Activated CD4-positive, alpha-beta T cell treated with anti-CD3 and anti-CD28 coated beads for 48 hours (primary cell): ENCODE measurements around the gene FKBP5.
A peak's percentile ranks its signal among the peaks of the same experiment; 100 is the strongest.
"Not testable (repeated sequence)": the region's sequence is repeated elsewhere in the genome, so short reads cannot be mapped to it uniquely, and the experiment has no call there.

Experiments
- DNase-seq: peaks from one replicate; pipeline ENCODE4 v3.0.0-alpha.2; 2020

Gene FKBP5

DNA sequence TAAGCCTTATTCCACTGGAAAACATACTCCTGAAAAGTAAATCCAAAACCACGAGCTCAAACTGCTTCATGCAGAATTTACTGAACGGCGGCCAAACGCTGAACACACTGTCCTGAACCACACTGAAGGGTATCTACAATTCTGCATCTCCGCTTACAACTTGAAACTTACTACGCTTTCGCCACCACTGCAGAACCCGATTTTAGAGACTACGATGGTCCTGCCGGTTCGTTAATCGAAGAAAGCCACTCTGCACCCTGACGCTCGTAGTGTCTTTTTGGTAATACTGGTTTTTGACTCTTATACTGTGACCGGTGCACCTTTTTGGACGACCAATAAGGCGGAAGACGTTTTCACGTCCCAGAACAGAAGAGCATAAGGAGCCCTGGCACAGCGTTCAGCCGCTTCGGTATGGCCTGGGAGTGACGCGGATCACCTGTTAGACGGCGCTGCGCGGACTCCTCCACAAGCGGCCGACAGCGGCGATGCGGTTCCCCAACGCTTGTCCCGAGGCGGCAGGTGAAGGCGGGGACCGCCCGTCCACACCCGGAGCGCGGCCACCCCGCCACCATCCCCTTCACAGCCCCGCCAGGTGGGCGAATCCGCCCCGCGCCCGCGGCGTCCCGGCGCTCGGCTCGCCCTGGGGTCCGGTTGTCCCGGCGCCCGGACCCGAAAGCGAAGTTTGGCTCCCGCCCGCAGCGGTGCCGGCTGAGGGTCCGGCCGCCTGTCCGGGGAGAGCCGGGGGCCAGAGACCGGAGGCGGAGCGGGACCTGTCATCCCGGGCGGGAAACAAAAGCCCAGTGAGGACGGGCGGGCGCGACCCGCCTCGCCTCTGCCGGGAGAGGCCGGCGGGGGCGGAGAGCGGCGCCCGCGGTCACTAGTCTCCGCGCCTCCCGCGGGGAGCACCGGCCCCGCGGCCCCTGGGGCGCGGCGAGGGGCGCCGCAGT is 784 bp downstream of the FKBP5 start:
- peak; percentile 77 for DNase-seq

GRCh38 chr6:35686873-35687555 is 1.7 kb downstream of the FKBP5 start:
- no peak for DNase-seq

- DNase-seq: no peak
Observed at GRCh38 chr6:35686436-35686835, 2.3 kb downstream of the FKBP5 start.

GRCh38 chr6:35683267-35683666 is 5.4 kb downstream of the FKBP5 start:
- no peak for DNase-seq

DNA sequence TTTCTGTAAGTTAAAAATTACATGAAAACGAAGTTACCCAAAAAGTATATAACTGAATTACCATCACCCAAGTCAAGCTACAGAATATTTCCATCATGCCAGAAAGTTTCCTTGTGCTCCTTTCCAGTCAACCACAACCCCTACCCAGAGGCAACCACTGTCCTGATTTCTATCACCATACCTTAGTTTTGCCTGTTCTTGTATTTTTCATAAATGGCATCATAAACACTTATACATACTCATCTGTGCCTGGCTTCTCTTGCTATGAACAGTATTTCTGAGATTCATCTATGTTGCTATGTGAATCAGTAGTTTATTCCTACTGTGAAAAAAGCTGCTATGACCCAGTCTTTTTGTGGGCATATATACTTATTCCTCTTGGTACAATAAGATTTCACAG is 7.4 kb downstream of the FKBP5 start:
- peak; percentile 46 for DNase-seq

GRCh38 chr6:35679399-35679798 is 9.3 kb downstream of the FKBP5 start:
- no peak for DNase-seq

- no peak for DNase-seq
Observed at GRCh38 chr6:35678814-35679213, 9.9 kb downstream of the FKBP5 start.

DNA sequence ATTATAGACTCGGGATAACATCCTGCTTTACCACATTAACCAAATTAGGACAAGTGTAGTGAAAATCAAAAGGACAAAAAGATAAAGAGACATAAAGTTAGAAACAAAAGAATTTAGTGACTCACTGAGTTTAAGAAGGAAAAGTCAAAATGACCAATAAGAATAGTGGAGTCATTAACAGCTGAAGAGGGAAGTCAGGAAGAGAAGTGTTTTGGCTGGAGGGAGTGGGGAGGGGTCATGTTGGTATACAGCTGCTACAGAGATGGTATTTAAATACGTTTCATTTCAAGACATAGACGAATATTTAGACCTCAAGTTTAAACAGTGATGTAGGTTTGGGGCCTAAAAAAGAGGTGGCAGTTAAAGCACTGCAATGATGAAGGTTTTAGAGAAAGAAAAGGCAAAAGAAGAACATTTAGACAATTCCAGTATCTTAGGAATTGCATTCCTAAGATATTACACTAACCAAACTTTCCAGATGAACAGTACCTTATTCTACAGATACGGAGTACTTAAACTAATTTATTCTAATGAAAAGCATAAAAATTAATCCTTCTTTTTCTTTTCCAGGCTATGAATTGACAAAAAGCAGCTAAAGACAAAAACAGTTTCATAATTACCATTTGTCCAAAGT is 10.6 kb downstream of the FKBP5 start:
- no peak for DNase-seq

DNA sequence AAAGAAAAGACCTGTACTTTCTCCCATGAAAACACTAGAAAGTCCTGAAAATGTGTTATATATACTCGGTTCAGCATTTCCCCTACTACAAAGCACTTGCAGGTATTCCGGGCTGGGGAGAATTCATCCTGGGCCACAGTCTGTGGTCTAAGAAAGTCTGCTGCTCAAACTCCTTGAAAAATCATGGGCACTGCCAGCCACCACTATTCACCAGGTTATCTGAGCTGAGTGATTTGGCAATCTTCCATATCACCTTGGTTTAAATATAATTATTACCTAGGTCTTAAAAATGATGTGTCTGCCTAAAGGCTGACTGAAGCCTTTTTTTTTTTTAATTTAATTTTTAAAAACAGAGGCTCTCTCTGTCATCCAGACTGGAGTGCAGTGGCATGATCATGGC is 11.3 kb downstream of the FKBP5 start:
- DNase-seq: no peak

GRCh38 chr6:35675871-35676459 is 12.8 kb downstream of the FKBP5 start:
- no peak for DNase-seq

DNA sequence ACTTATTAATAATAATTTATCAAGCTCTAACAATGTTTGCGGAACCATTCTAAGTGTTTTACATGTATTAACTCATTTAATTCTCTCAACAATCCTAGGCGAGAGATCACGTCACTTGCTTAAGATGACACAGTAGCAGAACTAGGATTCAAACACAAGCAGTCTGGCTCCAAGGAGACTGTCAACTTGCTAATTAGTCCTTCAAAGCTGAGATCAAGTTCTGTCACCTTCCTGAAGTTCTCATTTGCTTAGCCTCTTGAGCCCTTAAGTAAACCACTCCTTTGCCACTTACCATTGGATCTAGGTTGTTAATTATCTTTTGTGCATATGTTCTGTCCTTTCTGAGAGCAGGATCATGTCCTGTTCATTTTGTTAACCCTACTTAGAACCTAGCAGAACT is 14.1 kb downstream of the FKBP5 start:
- DNase-seq: no peak

- DNase-seq: no peak
Observed at GRCh38 chr6:35673755-35674154, 15.0 kb downstream of the FKBP5 start.

- DNase-seq: not testable (repeated sequence)
Observed at GRCh38 chr6:35673284-35673666, 15.4 kb downstream of the FKBP5 start.

DNA sequence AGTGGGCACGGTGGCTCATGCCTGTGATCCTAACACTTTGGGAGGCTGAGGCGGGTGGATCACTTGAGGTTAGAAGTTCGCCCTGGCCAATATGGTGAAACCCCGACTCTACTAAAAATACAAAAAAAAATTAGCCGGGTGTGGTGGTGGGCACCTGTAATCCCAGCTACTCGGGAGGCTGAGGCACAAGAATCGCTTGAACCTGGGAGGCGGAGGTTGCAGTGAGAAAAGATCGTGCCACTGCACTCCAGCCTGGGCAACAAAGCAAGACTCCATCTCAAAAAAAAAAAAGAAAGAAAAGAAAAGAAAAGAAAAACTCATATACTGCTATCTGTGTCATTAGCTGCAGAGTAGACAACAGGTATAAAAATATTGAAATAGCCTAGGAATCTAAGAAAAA is 18.3 kb downstream of the FKBP5 start:
- not testable (repeated sequence) for DNase-seq

DNA sequence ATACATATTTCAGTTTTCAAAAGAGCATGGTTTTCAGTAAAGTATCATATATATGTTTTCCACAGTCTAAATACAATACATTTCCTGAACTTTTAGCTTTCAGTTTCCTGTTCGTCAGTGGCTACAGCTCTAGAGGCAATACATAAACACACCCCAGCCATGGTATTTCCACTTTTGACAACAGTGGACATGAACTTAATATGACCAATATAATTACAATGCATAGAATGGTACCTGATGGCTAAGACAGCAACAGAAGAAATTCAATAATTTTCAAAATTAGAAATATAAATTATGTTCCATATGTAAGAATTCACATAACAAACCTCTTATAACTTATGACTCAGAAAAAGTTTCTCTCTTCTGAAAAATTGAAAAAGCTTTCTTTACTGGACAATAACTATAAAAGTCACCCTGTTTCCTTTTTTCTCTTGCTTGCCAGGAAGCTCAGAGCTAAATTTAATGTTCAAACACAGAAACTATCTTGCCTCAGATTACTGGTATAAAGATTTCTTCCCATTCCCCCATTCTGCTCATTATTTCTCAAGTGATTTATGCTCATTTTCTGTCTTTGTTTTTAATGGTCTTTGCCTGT is 19.2 kb downstream of the FKBP5 start:
- no peak for DNase-seq

- DNase-seq: no peak
Observed at GRCh38 chr6:35668744-35669450, 19.8 kb downstream of the FKBP5 start.

DNA sequence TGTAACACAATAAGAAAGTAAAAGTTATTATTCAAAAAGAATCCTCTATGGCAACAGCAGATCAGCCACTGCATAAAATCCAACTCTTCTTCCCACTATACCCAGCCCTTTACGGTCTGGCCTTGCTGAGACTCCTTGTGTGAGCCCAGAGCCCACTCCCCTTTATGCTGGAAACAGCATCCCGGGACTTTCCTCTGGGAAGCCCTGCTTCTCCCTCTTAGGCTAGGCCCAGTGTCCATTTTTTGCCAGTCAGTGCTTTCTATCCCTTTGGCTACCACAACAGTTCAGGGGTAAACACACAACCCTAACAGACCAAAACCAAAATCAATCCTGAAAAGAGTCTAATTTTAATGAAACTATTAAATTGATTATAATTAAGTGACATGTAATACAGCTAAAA is 20.6 kb downstream of the FKBP5 start:
- DNase-seq: no peak

DNA sequence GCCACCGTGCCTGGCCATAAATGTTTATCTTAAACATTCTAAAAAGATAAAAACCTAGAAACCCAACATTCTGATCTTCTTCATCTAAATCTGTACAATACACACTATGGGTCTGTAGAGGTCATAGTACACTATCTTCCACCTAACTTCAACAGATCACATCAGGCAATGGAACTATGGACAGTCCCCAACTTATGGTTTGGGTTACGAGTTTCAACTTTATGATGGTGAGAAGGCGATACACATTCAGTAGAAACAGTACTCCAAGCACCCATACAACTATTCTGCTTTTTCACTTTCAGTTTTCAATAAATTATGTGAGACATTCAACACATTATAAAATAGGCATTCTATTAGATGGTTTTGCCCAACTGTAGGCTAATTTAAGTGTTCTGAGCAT is 23.1 kb downstream of the FKBP5 start:
- no peak for DNase-seq

DNA sequence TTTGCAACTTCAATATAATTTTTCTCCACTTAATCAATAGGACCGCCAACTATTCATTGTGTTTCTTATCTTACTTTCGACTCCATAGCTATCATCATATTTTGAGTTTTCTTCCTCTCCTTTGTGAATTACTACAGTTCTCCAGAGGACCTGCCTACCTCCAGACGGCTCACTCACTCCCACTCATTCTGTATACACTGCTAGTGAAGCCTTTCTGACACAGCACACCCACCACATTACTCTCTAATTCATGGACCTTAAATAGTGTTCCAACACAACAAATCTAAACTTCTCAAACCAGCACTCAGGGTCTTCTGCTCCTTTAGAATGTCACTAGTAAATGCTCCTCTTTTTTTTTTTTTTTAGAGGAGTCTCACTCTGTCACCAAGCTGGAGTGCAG is 23.8 kb downstream of the FKBP5 start:
- no peak for DNase-seq

DNA sequence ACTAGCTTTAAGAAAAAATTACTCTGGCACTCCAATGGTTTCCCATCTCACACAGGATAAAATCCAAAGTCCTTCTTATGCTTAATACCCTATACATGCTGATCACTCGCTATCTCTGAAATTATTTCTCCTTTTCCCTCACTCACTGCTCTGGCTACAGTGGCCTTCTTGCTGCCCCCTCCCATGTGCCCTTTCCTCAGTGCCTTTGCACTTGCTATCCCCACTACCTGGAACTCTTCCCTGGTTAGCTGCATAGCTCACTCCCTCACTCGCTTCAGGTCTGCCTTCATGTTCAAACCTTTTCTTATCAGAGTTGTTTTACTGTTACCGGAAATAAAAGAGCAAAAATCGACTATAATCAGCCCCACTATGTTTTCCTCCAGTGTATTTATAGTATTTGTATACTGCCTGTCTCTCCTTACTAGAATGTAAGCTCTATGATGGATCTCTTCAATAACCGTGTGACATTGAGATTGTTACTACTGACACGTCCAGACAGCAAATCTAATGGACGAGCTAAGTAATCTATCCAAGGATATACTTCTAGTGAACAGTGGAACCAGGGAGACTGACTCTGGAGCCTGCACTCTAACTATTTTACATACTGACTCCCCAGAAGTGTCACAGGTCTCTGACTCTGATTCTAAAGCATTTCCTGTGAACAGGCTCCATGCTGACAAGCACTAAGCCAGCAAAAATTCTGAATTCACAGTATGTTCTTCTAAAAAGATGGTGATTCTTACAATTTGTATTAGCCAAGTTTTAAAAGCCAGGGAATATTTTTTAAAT is 25.1 kb downstream of the FKBP5 start:
- no peak for DNase-seq

DNA sequence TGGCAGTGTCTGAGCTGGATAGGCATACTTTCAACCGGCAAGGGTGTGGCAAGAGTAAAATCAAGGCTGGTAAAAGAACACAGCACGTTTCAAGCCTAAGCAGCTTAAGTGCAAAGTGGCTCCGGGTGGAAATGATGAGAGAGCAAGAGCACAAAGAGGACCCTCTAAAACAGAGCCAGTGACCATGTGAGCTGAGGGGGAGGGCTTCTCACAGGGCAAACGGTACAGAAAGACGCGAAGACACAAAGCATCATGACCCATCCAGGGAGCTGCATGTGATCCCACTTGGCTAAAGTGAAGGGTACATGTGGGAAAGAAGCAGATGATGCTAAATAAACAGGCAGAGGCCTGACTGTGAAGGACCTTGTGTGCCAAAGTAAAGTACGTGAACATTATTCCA is 25.7 kb downstream of the FKBP5 start:
- DNase-seq: no peak

DNA sequence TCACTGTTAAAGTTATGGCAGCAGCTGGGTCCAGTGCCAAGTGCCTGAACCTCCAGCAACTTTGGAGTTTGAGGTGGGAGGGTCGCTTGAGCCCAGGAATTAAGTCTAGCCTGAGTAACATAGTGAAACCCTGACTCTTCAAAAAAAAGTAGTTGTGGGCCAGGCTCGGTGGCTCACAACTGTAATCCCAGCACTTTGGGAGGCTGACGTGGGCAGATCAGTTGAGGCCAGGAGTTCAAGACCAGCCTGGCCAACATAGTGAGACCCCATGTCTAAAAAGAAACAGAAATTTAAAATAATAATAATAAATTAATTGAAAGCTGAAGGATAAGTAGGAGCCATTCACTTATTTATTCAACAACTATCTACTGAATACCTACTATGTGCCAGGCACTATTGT is 33.8 kb downstream of the FKBP5 start:
- DNase-seq: no peak
